ENCODE results near the gene ATP5PF.
"Not testable (repeated sequence)": the region's sequence is repeated elsewhere in the genome, so short reads cannot be mapped to it uniquely, and the experiment has no call there.

The ATP5PF gene, protein sequence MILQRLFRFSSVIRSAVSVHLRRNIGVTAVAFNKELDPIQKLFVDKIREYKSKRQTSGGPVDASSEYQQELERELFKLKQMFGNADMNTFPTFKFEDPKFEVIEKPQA

DNA sequence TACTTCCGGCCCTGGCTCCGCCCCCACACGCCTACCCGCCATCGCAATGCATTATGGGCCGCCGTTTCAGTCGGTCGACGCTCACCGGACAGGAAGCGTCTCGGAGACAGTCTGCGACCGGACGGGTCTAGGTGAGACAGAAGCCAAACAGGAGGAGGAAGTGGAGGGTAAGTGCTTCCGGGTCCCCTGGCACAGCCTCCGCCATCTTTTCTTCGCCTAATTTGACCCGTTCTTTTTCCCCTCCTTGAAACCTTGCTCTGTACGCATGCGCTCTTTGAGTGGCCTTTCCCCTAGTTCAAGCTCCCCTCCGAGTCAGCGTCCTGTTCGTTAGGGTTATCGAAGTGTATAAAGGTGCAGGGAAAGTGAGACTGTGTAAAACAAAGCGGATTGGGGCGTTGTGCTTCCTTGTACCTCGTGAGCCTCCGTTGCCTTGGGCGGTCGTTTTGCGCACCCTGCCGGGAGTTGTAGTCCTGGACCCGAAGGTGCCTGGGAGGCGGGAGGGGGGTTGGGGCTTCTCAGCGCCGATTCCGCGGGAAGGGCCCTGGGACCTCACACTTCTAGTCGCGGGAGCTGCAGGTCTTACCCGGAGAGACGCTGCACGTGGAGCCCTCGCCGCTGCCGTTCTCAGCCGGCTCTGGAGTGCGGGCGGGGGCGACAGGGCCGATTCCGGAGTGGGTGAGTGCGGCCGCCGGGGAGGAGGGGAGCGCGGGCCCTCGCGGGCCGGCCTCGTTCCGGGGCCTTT is at the start of gene ATP5PF, which contains the start of gene GABPA:
TSS of gene ATP5PF (minus strand) at position 1 of the 742 bp plus-strand sequence. CDS start 5,110 bp downstream, outside the sequence.
TSS of gene GABPA (plus strand) at position 69 of the 742 bp plus-strand sequence. CDS start 6,627 bp downstream, outside the sequence.
- DNase-seq (ENCODE audit: low read depth) = peak; percentile 99

DNA sequence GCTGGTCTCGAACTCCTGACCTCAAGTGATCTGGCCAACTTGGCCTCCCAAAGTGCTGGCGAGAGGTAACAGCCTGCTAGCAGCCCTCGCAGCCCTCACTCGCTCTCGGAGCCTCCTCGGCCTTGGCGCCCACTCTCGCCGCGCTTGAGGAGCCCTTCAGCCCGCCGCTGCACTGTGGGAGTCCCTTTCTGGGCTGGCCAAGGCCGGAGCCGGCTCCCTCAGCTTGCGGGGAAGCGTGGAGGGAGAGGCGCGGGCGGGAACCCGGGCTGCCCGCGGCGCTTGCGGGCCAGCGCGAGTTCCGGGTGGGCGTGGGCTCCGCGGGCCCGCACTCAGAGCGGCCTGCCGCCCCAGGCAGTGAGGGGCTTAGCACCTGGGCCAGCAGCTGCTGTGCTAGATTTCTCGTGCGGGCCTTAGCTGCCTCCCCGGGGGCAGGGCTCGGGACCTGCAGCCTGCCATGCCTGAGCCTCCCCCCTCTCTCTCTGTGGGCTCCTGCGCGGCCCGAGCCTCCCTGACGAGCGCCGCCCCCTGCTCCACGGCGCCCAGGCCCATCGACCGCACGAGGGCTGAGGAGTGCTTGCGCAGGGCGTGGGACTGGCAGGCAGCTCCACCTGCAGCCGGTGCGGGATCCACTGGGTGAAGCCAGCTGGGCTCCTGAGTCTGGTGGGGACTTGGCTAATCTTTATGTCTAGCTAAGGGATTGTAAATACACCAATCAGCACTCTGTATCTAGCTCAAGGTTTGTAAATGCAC is 43.6 kb upstream of the ATP5PF start:
- DNase-seq (ENCODE audit: low read depth) = not testable (repeated sequence)

DNA sequence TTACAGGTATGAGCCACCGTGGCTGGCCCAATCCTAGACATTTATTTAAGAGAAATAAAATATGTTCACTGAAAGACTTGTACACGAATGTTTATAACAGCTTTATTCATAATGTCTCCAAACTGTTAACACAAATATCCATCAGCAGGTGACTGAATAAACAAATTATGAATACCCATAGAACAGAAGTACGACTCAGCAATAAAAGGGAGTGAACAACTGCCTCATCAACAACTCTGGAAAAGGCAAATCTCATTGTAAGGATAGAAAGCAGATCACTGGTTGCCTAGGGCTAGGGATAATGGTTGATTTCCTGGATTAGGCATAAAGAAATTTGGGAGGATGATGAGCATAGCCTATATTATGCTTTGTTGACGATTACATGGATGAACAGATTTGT is 41.7 kb upstream of the ATP5PF start:
- no peak for DNase-seq (ENCODE audit: low read depth)

DNA sequence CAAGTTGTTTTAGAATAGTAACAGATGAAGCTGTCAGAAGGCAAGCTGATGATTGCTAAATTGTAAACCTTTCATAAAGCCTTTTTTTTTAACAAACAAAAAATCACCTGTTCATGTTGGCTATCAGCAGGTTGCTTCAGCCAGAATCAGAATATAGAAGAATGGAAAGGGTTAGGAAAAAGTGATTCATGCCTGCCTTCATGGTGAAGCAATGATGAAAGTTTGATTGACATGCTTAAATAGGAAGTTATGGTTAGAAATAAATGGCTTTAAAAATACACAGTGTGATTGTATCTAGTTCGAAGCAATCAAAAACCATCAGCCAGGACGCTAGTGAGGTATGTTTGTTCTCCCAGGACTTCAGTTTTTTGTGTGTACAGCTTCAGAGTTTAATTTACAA is 38.0 kb upstream of the ATP5PF start:
- no peak for DNase-seq (ENCODE audit: low read depth)

DNA sequence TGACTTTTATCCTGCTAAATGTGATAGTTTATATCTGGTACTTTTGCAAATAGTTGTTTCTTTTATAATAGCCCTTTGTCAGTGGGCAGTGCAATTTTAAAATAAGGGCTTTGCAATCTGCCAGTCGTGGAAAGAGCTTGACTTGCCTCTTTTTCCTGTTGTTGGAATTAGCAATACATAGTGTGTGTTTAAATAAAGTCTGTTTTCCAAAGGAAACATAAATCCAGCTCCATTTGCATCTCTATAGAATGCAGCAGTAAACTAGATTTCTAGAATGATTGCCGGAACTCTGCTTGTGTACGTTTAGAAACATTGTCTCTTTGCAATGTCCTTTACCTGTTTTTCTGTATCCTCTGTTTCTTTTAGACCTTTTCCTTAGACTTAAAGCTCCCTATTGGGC is 33.2 kb upstream of the ATP5PF start:
- DNase-seq (ENCODE audit: low read depth) = no peak

DNA sequence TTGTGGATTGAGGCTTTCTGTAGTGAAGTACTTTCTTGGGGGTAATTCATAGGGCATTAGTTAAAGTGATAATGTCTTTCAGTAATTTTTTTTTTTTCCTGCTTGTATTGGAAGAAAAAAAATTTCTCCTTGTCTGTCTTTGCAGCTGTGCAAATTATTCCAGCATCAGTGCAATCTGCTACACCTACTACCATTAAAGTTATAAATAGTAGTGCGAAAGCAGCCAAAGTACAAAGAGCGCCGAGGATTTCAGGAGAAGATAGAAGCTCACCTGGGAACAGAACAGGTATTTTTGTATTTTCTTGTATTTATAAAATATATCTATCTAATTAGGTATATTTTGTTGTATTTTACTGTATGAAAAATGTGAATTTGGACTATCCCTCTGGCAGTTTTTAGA is 29.4 kb upstream of the ATP5PF start:
- DNase-seq (ENCODE audit: low read depth) = no peak

DNA sequence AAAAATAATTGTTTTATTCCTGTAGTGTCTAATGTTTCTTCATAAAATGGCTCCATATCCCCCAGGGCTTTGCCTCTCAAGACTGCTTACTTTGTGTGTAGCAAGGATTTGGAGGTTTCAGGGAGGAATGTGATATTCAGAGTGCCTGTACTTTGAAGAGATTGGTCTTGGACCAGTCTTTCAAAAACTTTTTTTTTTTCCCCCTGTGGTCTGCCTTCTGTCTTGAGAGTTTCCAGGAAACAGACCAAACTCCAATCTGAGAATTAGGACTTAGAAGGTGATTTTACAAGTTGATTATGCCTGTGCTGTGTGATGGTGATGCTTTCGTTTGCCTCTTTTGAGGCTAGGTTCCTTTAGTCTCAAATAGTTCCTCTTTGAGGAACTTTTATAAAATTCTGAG is 26.0 kb upstream of the ATP5PF start:
- DNase-seq (ENCODE audit: low read depth) = no peak

DNA sequence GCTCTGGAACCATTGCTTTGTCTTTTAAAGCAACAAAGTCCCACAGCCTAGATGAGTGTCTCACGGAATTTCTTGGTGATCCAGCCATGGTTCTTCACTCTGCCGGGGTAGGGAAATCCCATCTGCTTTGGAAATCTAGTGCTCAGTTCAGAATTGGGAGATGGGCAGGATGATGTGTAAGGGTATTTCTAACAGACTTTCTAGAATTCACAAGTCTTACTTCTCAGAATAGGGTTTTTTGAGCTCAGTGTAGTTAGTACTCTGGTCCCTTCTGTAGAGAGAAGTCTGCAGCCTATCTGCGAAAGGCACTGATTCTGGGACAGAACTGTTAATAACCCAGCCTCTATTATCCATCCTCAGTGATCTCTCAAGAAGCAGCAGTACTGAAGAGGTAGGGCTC is 25.4 kb upstream of the ATP5PF start:
- no peak for DNase-seq (ENCODE audit: low read depth)

DNA sequence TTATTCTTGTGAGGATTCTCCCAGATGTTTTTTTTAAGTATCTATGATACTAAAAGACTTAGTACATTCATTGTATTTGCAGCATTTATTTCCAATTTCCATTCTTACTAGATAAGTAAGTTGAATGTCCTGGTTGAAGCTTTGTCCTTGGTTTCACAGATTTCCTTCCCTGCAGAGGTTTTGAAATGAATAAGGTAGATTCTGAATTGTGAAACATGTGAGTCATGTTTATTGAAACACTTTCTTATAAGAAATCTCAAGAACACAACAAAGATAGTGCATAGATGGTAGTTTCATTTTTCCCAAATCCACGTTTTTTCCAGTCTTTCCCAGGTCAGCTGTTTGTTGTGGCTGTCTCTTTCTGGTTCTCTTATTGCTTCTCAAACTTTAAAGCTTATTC is 24.9 kb upstream of the ATP5PF start:
- DNase-seq (ENCODE audit: low read depth) = peak; percentile 4

DNA sequence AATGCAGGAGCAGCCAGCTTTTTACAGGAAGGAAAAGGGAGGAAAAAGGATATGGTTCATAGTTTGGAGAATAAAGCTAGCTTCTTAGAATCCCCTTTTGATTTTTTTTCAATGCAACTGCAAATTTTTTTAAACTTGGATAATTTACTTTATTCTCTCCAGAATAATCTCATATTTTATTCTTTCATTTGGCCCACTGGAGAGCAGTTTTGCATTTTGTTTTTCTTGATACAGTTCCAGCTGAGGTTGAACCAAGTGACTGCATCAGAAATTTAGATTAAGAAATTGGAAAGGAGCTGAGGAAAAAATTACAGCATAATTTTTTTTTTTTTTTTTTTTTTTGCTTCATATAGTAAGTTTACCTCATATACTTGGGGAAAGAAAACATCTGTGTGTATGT is 22.8 kb upstream of the ATP5PF start:
- DNase-seq (ENCODE audit: low read depth) = peak; percentile 2

DNA sequence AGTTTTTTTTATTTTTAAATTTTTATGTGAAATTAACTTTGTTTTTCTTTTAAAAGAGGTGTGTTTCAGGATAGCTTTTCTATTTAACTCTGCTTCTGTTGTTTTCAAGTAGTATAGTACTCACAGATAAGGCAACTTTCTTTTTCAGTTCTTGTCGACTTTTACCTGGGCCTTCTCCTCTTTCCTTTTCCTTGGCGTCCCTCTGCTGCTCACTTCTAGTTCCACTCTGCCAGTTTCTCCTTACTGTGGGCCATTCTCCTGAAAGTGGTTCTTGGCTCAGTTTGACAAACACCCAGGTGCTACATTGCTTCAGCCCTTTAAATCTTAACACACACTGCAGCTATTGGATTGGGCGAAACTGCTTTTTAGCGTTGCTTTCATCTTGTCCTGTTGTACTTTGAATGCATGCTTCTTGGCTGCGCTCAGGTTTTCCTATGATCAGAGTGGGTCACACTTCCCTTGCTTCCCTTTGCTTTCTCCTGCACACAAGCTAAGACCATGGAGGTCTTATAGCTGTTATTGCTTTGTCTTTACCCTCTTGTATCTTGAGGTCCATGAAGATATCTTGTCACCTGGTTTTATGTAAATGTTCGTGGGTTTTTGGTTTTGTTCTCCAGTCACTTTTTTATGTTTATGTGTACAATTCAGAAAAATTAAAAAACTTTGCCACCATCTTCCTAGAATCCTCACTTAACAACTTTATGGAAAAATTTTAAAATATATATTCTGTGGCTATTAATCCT is 21.7 kb upstream of the ATP5PF start:
- no peak for DNase-seq (ENCODE audit: low read depth)

DNA sequence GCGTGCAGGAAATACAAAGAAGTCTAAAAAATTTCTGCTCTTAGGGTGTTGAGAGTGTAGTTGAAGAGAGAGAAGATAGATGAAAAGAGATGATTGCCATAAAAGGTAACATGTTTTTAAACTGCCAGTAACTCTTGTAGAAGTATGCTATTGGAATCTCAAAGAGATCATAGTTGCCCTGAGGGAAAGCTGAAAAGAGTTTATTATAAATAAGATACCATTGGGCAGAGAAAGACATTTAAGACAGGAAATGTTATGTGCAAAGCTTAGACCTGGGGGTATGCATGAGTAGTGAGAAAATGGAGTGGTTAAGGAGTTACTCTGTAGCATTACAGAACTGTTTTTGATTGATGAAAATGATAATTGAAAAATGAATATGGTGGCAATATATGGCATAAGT is 17.7 kb upstream of the ATP5PF start:
- DNase-seq (ENCODE audit: low read depth) = no peak

DNA sequence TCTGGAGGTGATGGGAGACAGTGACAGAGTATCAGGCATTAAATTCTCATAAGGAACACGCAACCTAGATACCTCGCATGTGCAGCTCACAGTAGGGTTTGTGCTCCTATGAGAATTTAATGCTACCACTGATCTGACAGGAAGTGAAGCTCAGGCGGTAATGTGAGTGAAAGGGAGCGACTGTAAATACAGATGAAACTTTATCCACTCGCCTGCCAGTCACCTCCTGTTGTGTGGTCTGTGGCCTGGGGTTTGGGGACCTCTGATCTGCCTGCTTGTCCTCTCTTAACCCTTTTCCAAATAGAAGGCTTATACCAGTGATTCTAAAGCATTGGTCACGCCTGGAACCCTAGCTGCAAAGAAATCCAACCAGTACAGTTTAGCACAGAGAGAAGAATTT is 15.4 kb upstream of the ATP5PF start:
- no peak for DNase-seq (ENCODE audit: low read depth)

DNA sequence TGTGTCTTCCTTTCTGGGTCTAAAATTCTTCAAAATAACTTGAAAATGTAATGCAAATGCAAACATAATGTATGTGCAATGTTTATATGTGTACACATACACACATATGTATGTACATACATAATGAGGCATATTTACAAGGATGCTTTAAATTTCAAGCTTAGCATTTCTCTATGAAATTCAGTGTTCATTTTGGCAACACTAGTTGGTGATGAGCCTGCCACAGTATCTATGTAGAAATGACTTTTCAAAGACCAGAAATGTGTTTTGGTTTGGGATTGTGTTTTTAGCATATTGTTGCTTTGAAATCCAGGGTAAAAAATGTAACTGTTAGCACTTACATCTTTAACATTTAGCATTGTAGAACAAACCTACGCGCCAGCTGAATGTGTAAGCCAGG is 10.2 kb upstream of the ATP5PF start:
- DNase-seq (ENCODE audit: low read depth) = no peak

DNA sequence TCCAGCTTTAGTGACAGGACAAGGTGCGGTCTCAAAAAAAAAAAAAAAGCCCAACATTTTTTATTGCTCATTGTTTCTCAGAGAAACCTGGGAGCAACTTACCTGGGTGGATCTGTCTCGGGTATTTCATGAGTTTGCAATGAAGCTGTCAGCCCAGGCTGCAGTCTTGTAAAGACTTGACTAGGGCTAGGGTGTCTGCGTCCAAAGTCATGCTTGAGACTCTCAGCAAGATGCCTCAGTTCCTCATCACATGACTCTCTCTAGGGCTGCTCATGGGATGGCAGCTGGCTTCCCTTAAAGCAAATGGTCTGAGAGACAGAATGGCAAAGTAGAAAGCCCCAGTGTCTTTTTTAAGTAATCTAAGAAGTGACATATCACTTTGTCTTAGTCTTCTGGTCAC is 8.2 kb upstream of the ATP5PF start:
- DNase-seq (ENCODE audit: low read depth) = no peak

DNA sequence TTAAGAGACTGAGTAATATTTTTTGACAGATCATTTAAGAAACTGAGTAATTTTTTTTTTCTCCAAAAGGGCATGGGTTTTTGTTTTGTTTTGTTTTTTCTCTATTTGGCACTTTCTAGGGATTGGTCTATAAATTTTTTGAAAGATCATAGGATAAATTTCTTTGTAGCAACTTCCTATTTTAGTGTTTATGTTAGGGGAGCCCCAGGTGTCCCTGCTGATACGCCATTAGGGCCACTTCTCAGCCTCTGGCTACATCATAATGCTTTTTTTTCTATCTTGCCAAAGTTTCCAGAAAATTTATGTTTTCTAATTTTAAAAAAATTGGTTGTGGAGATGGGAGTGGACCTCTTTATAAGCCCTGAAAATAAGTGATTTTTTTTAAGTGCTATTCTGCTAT is 2.7 kb upstream of the ATP5PF start:
- DNase-seq (ENCODE audit: low read depth) = no peak

DNA sequence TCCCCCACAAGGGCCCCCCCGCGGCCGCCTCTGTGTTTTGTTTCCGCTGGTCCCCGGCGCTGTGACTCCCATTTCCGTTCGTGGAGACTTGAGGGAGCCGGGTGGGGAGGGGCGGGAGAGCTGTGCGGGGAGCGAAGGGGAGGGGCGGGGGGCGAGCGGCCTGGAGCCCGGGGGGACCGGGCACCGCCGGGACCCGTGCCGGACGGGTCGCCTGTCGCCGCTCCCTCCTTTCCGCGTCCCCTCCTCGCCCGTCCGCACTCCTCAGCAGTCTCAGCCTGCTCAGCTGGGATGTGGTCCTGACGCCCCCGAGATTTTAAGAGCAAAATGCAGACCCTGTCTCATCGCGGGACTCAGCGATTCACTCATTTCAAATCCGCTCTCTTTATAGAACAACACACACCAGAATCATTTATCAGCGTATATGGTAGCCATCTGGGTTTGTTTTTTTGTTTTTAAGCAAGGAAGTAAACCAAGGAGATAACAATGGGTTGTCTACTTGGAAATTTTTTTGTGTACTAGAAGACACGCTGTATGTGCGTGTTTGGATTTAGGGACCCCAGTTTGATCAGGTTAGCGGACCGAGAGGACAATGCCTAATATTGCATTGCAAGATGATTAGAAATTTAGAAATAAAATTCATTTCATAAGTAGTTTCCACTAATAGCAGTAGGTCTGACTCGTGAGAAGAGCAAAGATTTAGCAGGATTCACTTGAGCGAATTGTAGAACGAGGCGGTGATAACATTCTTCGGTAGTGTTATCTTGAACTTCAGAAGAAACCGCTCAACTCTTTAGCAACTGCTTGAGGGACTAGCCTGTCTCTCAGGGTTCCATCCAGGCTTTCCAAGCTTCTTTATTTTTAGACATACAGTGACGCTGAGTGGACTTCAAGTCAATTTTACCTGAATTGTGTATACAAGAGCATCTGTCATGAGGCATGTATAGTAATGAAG is 1.2 kb upstream of the ATP5PF start:
- DNase-seq (ENCODE audit: low read depth) = peak; percentile 84

DNA sequence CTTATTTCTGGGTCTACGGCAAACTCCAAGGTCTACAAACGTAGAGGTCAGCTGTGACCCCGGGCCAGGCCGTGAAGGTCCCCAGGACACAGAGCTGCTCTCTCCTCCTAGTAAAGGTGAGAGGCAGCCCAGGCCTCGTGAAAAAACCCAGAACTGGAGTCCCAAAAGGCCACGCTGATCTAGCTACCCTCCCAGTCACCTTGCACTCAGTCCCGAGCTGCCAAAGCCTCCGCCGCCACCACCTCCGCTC is 125 bp downstream of the ATP5PF start:
- no peak for DNase-seq (ENCODE audit: low read depth)

DNA sequence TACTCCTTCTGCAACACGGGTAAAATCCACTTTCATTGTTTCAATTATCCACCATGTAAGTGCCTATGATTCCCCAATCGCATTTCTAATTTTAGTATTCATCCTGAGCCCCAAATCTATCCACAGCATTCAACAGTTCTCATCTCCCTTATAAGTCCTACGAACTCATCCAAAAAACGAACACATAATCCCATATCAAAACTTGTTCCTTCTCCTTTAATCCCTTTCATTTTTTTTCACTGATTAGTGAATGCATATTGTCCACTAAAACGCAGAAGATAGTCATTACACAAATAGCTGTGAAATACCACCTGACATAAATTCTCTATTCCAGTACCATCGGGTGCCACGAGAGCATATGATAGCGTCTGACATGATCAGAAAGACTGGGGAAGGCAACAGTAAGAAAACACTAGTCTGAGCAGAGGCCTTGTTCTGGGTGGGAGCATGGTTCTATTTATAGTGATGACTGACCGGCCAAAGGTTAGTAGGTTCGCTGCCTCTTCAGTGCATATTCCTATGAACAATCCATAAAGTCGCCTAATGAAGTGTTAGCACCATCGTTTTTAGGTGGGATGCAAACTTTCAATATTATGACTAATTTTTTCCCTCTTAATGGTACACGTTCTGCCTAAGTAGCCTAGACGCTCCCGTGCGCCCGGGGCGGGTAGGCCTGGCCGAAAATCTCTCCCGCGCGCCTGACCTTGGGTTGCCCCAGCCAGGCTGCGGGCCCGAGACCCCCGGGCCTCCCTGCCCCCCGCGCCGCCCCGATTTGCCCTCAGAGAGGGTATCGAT is 648 bp downstream of the ATP5PF start:
- peak; percentile 20 for DNase-seq (ENCODE audit: low read depth)

DNA sequence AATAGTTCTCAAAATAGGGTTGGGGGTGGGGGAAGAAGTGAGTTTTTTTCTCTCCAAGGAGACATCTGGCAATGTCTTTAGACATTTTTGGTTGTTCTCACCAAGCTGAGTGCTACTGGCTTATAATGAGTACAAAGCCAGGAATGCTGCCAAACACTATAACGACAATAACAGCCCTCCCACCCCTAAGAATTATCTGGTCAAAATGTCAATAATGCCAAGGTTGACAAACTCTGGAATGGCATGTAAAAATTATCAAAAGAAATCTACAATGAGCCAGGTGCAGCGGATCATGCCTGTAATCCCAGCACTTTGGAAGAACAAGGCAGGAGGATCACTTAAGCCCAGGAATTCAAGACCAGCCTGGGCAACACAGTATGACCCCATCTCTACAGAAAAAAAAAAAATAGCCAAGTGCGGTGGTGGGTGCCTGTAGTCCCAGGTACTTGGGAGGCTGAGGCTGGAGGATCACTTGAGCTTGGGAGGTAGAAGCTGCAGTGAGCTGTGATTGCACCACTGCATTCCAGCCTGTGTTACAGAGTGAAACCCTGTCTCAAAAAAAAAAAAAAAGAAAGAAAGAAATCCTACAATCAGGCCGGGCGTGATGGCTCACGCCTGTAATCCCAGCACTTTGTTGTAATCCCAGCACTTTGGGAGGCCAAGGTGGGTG is 2.5 kb downstream of the ATP5PF start:
- no peak for DNase-seq (ENCODE audit: low read depth)

Data from fibroblast of gingiva (primary cell).